GM18505 (cell line): Measurements from ENCODE around the gene EMB.
"Not testable (repeated sequence)": the region's sequence is repeated elsewhere in the genome, so short reads cannot be mapped to it uniquely, and the experiment has no call there.

Experiments used
- ATAC-seq: cut with Tn5 transposase; IDR thresholded peaks from one replicate; pipeline ENCODE4 v1.9.1; 2021; ENCODE audit not compliant: unreplicated experiment
- POLR2A ChIP-seq: IDR thresholded peaks from 4 replicates; pipeline ENCODE4 v1.6.1; 2011; ENCODE audit warnings: borderline replicate concordance; ENCODE audit not compliant: insufficient read depth, insufficient read length; ENCODE audit errors: extremely low read depth

EMB gene

GRCh38 chr5:50365426-50366251, 75.4 kb downstream of the EMB start:
- no peak for TF ChIP-seq POLR2A
- no peak for ATAC-seq

GRCh38 chr5:50364535-50365309, 76.4 kb downstream of the EMB start:
- not testable (repeated sequence) for ATAC-seq

- ATAC-seq: no peak
- TF ChIP-seq POLR2A: no peak
Observed at GRCh38 chr5:50359187-50359586, 81.9 kb downstream of the EMB start.

GRCh38 chr5:50352382-50352781, 88.7 kb downstream of the EMB start:
- ATAC-seq: no peak
- TF ChIP-seq POLR2A: no peak
